GM21515 (cell line): ENCODE data around the gene WWTR1.

Source experiments
- ATAC-seq: cut with Tn5 transposase; IDR thresholded peaks from one replicate; pipeline ENCODE4 v1.9.1; 2021; ENCODE audit not compliant: unreplicated experiment

Gene WWTR1

DNA sequence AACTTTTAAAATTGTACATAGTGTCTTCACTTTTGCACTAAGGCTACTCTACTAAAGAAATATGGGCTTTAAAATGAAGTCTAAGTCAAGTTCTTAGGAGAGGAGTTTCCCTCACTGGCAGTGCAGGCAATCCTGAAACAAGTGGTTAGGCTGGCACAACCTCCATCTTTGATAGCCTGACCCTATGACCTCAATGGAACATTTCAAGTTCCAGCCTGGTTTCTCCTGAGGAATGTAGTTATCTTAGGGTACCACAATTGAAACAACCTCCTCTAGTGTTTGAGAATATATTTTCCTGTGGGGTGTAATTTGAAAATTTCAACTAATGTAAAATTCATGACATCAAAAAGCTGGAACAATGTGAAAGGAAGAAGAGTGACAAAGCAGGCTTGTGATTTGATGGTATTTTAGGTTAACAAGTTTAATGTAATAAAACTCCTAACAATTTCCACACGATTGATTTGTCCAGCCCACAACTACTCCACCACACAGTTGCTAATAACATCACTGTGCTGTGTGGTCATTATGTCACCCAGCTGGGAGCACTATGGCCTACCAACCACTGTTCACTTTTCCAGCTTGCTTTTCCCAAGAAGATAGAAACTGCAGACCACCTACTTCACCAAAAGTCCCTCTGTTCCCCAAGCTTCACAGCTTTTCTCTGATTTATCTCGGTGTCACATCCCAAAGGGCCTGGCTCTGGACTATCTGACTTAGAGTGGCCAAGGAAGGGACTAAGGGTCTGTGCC lies 1.8 kb downstream of the WWTR1 start:
- no peak for ATAC-seq

DNA sequence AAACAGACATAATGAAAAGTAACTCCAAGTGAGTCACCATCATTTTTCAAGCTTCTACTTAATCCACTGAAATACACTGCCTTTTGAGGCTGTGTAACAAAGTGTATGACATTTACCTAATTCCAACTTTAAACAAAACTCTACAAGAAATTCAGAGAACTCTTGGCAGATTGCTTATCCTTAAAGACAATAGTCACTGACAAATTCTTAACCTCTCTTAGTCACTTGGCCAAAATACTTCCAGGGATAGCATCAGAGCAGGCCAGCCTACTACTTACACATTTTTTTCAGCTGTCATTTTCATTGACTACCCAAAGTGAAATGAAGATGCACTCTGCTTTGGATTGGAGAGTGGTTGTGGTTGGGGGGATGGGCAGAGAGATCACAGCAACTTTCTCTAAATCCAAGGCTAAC lies 3.6 kb downstream of the WWTR1 start:
- no peak for ATAC-seq

DNA sequence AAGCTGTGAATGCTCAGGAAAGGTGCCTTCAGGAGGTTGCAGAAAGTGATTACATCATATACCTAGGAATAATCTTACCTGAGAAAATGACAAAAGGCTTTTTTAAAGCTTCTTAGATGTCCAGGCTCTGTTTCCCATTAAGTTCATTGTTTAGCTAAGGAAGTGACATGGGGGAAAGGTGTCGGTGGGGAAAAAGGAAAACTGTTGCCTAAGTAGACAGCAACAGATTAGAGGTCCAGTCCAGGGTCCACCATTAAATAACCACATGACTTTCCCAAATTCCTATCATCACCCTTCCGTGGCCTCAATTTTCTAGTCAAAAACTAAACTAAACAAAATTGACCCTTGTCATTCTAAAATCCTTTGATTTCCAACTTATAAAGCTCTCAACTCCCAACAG lies 4.3 kb downstream of the WWTR1 start:
- no peak for ATAC-seq

DNA sequence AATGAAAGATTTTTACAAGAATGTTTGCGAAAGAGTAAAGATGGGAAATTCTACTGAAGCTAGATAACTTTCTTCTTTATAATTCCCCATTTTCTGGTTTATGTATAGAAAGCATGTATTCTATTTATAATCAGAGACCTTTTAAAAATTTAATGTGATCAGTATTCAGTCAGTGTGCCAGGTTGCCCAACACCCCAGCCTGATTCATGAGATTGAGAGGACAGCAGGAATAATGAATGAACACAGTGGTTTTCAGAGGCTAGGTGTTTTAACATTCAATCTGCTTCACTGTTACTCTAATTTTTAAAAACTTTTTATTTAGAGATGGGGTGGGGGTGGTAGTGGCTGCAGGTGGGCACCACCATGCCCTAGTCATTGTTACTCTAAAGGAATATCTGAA lies 4.7 kb downstream of the WWTR1 start:
- no peak for ATAC-seq

DNA sequence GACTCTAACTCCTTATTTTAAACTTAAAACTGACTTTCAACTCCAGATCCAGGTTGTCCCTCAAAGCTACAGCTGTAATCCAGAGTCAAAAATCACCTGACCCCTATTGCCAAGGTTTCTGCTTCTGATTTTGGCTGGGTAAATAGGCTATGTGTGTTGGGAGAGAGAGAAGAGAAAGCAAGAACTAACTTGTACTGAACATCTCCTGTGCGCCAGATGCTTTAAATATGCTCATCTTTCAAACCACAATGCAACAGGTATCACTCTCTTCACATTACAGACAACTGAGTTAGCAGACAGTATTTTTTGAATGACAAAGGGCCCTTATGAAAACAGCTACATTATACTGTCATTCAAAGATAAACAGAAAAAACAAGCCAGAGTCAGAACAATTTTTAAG lies 7.0 kb downstream of the WWTR1 start:
- no peak for ATAC-seq

DNA sequence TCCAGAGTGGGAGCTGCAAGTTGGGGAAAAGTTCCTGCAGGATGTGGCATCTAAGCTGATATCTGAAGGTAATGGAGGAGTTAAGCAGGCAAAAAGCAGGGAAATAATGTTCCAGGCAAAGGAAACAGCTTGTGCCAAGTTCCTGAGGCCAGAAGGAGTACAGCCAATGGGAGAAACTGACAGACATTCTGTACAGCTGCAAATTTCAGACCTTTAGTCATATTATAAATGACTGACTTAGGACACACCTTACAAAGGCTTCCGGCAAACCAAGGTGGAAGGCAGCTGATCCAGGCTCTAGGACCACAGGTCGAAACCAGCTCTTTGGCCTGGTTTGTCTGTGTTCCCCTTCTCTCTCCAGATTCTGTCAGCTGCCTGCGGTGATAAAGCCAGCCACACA lies 9.3 kb downstream of the WWTR1 start:
- no peak for ATAC-seq

DNA sequence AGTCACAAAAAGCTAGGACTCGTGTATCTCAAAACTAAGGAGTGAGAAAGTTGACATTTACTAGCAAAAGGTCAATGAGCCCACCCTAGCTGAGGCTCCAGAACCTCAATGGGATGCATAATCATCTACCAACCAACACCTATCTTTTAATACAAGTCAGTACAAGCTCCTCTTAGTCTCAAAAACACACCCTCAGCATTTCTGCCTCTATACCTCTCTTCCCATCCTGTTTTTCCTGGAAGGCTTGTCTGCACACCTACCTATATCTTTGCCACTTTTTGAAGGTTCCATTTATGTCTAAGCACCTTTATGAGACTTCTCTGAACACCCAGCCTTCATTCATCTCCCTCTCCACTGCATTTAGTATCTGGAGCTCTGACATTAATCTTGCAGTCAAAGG lies 10.0 kb downstream of the WWTR1 start:
- no peak for ATAC-seq

DNA sequence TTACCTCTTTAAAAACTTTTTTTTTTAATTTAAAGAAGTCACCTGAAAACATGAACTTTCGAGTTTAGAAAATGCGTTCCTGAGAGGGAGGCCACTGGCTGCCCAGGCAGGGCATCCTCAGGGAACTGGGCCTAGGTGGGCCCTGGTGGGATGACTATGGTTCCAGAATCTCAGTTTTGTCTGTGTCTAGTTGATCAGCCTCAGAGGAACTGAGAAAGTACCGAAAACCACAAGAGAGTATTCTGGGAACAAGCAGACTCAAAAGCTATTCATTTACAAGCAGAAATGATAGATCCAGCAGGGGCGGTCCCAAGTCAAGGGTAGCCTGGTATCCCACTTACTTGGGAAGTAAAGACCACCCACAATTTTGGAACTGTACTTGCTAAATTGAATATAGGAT lies 10.5 kb downstream of the WWTR1 start:
- peak; percentile 82 for ATAC-seq

DNA sequence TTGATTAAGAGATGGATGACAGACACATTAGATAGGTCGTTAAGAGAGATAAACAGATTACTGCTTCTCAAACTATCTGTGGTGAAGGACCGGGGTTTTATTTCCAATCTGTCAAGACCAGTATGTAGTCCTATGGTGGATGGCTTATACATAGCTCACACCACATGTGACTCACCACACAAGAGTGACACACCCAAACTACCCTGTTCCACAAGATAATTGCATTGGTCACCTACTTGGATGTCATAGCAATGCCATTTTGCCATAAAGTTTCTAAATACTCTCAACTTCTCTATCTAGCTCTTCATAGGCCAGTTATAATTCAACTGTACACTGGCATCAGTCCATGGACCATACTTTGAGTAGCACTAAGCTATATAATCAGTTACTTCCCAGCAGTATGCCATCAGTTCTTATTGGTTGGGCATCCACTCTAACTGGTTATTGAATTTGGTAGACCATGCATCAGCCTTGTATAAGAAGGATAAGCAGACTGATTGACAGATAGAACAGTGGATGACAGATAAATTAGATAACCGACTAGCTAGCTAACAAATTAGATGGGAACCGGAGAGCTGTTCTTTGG lies 11.6 kb downstream of the WWTR1 start:
- ATAC-seq: no peak

DNA sequence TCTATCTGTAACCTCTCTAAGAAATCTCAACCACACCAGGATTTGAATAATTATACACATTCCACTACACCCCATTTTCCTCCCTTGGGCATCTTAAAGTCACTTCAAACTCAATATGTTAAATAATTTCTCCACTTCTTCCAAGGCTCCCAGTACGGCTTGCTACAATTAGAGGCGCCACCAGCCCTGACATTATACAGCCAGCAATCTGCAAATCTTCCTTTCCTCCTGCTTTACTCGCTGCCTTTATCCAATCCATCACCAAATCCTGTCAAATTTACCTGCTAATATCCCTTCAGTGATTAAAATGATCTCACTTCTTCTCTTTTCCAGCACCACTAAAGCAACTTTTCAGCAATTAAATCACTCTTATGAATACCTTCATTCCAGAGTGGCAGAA lies 13.9 kb downstream of the WWTR1 start:
- no peak for ATAC-seq

DNA sequence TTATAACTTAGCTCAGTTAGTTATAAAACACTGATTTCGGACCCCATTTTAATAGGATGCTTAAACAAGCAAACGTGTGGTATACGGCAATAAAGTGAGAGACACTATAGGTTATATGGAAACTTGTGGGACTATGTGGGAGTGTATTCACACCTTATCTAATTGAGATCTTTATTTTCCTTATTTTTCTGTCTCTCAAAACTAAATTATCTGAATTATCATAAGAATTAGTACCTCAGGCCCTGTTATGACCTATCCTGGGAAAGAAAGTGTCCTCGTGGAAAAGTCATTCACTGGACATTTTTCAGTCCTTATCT lies 14.4 kb downstream of the WWTR1 start:
- ATAC-seq: no peak

DNA sequence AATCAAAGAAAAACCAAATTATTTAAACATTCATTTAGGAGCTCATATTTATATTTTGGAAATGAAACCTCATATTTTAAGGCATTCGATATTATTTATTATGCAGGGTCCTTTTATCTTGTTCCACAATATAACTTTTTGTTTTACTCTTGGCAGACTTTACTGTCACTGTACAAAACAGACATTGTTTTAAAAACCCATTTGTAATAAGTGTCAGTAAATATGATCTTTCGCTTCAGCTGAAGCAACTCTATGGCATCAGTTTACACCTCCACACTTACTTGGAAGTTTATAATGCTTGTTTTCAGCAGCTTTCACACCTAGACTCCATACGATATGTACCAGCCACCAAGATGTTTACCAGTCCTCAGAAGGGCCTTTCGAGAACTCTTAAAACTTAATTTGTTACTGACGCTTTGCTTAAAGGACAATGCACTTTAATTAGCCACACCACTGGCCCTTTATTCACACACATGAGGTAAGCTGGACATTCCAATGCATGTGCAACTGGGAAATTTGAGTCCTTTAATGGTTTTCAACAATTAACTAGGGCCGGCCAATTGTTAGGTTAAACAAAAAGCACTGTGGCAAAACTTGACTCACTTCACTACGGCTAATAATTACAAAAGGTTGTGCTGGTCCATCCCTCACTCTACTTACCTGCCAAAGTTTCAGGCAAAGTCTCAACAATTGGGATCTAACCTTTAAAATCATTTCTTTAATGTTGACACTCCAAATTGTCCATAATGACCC lies 16.7 kb downstream of the WWTR1 start:
- no peak for ATAC-seq

DNA sequence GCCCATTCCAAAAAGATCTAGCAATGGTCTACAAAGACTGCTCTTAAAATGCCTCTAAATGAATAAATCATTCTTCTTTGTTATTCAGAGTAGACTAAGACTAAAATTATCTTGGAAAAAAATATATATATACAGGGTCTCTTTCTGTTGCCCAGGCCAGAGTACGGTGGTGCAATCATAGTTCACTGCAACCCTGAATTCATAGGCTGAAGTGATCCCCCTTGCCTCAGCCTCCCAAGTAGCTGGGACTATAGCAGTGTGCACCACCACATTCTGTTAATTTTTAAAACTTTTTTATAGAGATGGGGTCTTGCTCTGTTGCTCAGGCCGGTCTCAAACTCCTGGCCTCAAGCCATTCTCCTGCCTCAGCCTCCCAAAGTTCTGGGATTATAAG lies 18.7 kb downstream of the WWTR1 start:
- ATAC-seq: no peak

DNA sequence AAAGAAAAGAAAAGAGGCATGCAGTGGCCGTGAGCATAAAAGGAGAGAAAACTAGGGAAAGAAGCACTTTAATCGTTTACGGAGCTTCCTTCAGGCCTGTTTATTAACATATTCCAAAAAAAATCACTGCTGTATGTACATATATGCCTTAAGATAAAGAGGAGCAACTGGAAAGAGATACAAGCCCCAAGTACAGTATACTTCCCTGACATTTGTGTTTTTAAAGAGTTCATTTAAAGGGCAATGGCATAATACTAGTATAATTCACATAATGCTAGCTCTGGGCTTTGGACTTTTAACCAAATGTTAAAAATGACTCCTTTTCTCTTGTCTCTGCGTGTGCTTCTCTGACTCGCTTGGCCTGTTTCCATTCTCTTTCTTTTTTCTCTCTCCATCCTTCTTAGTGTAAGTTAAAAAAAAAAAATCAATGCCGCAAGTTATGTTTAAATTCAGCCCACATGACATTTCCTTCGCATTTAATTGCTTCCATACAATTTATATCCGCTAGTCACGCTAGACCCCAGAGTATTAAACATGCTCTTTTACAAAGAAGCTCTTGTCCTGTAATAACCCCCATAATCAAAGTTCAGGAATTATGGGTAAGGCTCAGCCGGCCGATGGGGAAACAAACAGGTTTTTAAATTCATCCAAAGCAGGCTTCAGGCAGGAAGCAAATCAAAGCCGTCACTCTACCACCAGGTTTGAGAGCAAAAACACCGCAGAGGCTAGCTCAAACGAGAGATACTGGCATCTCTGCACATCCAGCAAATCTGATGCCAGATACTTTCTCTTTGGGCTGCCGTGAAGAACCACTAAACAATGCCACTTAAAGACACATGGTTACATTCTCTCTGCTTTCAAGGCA lies 19.4 kb downstream of the WWTR1 start:
- no peak for ATAC-seq

DNA sequence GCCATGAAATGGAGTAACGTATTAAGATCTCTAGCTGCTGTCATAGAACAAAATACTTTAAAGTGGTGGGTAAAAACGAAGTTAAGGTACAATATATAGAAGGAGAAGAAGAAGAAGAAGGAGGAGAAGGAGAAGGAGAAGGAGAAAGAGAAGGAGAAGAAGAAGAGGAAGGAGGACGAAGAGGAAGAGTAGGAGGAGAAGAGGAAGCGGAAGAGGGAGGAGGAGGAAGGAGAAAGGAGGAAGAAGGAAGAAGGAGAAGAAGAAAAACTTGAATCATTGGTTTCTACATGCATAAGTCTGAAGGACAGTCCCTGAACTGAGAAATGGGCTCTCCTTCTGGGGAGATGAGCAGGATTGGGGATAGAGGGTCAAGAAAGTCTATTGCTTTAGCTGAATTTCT lies 22.4 kb downstream of the WWTR1 start:
- no peak for ATAC-seq

DNA sequence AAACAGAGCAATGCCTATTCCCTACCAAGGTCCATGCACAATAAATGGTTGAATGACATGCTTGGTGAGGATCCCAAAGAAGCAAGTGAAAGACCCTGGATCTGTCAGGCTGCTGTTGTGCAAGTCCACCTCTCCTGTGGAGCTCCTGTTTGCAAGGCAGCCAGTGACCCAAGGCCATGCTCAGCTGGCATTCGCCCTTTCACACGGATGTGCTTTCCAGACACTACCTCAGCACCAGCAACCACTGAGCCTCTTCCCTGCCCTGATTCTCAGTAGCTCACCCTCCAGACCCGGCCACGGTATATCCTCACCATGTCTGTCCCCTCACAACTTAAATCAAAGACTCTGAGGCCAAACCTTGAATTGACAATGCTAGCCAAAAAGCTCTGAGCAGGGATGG lies 23.3 kb downstream of the WWTR1 start:
- no peak for ATAC-seq

DNA sequence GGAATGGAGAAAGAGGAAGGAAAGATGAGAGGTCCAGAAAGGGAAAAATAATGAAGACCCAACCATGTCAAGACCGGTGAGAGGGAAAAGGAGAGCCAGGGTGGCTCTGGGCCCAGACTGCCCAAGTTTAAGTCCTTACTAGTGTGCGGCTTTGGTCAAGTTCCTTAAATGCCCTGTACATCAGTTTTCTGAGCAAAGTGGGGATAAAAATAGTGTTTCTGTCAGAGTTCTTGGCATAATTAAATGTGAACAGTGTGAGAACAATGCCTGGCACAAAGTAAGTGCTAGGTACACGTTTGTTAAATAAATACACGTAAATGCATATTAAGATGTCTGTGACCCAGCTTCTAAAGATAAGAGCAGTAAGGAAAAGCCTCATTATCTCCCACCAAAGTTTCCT lies 23.8 kb downstream of the WWTR1 start:
- ATAC-seq: no peak

DNA sequence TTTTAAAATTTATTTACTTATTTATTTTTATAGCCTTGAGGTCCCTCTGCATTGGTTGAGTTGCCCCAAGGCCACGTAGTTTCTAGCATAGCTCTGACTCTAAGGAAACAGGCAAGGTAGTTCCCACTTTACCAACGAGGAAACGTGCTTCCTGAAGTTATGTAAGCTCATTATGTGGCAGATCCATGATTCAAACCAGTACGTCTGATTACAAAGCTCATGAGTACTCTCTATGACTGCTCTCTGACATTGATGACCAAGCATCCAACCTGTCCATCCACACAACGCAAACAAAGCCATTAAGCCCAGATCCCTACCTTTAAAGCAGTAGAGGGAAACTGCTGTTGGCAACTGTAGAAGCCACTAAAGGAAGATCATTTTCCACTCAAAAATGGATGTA lies 25.6 kb downstream of the WWTR1 start:
- ATAC-seq: no peak

DNA sequence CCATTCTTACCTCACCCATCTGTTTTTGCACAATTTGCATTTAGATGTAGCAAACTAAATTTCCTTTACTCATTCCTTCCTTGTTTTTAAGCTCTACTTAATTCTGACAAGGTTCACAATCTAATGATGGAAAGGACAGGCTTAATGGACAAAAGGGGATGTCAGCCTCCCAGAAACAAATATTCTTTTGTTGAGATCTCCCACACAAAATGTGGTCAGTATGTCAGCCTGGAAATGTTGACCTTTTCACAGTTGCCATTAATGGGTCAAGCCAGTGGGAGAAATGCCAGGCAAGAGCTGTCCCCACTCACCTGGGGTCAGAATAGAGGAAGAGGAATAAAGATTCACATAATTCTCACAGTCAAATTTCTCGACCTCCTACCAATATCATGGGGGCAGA lies 27.0 kb downstream of the WWTR1 start:
- no peak for ATAC-seq

DNA sequence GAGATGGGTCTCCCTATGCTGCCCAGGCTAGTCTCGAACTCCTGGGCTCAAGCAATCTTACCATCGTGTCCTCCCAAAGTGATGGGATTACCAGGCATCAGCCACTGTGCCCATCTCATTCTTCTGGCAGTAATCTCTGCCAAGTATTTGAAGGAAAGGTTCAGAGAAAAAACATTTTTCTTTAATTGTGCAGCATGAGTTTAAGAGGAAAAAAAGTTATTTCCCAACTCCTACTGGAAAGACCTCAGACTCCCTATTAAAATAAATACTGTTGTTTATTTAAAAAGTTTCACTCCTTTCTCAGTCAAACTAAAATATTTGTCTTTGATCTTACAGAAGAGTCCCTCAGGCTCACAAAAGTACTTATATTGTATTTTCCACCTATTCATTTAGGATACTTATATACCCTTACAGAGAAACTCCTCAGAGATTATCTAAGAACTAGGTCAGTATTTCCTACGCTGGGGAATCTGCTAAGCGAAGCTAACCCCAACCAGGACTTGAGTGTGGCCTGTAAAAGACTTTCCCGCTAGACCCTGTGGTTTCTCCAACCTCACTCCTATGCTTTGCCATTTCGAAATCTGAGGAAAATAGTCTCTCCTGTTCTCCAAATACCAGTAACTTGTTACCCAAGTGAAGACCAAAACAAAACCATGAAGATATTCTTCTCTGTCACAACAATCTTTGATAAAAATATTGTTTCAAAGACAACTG lies 28.7 kb downstream of the WWTR1 start:
- no peak for ATAC-seq

DNA sequence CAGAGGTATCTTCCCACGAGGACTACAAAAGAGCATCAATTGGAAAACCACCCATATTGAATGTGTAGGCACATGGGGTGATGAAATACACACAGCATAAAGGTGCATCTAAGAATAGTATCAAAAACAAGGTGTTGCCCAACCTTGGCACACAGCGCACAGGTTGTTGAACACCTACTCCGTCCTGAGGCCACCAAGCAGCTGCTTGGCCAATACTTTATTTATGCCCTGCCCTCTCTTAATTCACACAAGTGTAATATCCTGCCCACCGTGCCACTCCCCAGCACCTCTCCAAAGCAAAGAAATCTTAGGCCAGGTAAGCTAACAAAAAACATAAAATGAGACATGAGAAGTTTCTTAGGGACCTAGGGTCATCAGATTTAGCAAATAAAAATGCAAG lies 31.2 kb downstream of the WWTR1 start:
- no peak for ATAC-seq
